HG03342 (cell line): ENCODE data around the gene EXOSC5.
"Not testable (repeated sequence)": the region's sequence is repeated elsewhere in the genome, so short reads cannot be mapped to it uniquely, and the experiment has no call there.

Source experiments
- ATAC-seq: cut with Tn5 transposase; IDR thresholded peaks from one replicate; pipeline ENCODE4 v1.9.1; 2021; ENCODE audit warnings: mild to moderate bottlenecking, moderate library complexity; ENCODE audit not compliant: unreplicated experiment

EXOSC5 gene

GRCh38 chr19:41371541-41371940 lies 25.6 kb downstream of the EXOSC5 start:
- ATAC-seq = no peak

- ATAC-seq = not testable (repeated sequence)
Measured at GRCh38 chr19:41371119-41371518, 26.0 kb downstream of the EXOSC5 start.

- ATAC-seq = no peak
Measured at GRCh38 chr19:41369769-41370168, 27.4 kb downstream of the EXOSC5 start.

- no peak for ATAC-seq
Measured at GRCh38 chr19:41367848-41368301, 29.3 kb downstream of the EXOSC5 start.

- no peak for ATAC-seq
Measured at GRCh38 chr19:41366089-41366488, 31.1 kb downstream of the EXOSC5 start.

- no peak for ATAC-seq
Measured at GRCh38 chr19:41364524-41365391, 32.4 kb downstream of the EXOSC5 start.

GRCh38 chr19:41363753-41364523 lies 33.2 kb downstream of the EXOSC5 start, which contains the start of gene B9D2:
TSS of gene B9D2 (minus strand) at chr19:41364149. CDS start at chr19:41363519, 630 bp downstream.
- peak; percentile 78 for ATAC-seq

GRCh38 chr19:41363371-41363752 lies 33.8 kb downstream of the EXOSC5 start:
- ATAC-seq = no peak

GRCh38 chr19:41362143-41362847 lies 34.9 kb downstream of the EXOSC5 start:
- ATAC-seq = no peak

- ATAC-seq = no peak
Measured at GRCh38 chr19:41359741-41360140, 37.4 kb downstream of the EXOSC5 start.

- no peak for ATAC-seq
Measured at GRCh38 chr19:41357746-41358145, 39.4 kb downstream of the EXOSC5 start.

GRCh38 chr19:41356984-41357739 lies 40.0 kb downstream of the EXOSC5 start:
- no peak for ATAC-seq

- no peak for ATAC-seq
Measured at GRCh38 chr19:41355802-41356201, 41.4 kb downstream of the EXOSC5 start.

GRCh38 chr19:41355035-41355434 lies 42.1 kb downstream of the EXOSC5 start:
- no peak for ATAC-seq

- no peak for ATAC-seq
Measured at GRCh38 chr19:41354343-41354953, 42.7 kb downstream of the EXOSC5 start.

- ATAC-seq = peak; percentile 36
Measured at GRCh38 chr19:41353466-41354342, 43.5 kb downstream of the EXOSC5 start, which contains the start of gene TGFB1. TSS of gene TGFB1 (minus strand) at chr19:41353922. CDS start at chr19:41353044, 878 bp downstream.

GRCh38 chr19:41352609-41353465 lies 44.3 kb downstream of the EXOSC5 start:
- ATAC-seq = no peak

- ATAC-seq = no peak
Measured at GRCh38 chr19:41352279-41352608, 44.9 kb downstream of the EXOSC5 start.
